ENCODE data around the gene PTPN14.

The PTPN14 gene

DNA sequence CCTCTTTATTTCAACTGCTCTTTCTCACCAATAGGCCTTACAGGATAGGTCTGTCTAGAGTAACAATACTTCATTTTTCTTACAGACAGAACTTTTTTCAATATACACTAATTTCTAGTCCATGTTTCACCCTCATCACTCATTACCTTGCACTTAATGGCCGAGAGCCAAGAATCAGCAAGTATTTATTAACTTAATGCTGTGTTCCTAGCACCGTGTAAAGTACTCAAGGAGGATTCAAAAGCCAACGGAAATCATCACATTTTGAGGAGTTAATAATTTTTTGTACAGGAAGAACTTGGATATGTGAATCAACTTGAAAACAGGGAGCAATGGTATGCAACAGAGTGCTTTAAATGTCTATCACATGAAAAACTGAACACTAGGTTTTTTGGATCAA is 102.0 kb downstream of the PTPN14 start:
- no peak for TF ChIP-seq ZFX (IDR thresholded peaks at IDR 0.05; ENCODE audit: borderline replicate concordance)
- TF ChIP-seq, protein P1, sequence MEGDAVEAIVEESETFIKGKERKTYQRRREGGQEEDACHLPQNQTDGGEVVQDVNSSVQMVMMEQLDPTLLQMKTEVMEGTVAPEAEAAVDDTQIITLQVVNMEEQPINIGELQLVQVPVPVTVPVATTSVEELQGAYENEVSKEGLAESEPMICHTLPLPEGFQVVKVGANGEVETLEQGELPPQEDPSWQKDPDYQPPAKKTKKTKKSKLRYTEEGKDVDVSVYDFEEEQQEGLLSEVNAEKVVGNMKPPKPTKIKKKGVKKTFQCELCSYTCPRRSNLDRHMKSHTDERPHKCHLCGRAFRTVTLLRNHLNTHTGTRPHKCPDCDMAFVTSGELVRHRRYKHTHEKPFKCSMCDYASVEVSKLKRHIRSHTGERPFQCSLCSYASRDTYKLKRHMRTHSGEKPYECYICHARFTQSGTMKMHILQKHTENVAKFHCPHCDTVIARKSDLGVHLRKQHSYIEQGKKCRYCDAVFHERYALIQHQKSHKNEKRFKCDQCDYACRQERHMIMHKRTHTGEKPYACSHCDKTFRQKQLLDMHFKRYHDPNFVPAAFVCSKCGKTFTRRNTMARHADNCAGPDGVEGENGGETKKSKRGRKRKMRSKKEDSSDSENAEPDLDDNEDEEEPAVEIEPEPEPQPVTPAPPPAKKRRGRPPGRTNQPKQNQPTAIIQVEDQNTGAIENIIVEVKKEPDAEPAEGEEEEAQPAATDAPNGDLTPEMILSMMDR (IDR thresholded peaks at IDR 0.05) = no peak
- H3K27ac ChIP-seq = no peak overlapping the region

DNA sequence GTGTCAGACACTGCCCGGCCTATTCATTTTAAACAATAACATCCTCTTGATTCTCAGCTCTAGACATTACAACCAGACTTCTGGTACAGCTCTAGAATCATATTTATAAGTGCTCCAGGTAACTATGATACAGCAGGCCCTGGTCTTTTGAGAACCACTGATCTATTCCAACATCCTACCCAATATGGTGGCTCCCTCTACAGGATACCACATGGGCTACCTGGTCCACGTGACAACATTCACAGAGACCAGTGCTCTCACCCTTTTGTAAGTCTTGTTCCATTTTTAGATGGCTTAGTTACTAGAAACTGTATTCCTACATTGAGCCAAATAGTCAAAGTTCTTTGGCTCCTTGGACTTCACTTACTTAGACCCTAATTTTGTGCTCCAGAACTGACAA is 102.9 kb downstream of the PTPN14 start:
- TF ChIP-seq ZFX (IDR thresholded peaks at IDR 0.05; ENCODE audit: borderline replicate concordance) = no peak
- TF ChIP-seq, protein P1 (IDR thresholded peaks at IDR 0.05) = no peak
- no peak overlapping the region for H3K27ac ChIP-seq

DNA sequence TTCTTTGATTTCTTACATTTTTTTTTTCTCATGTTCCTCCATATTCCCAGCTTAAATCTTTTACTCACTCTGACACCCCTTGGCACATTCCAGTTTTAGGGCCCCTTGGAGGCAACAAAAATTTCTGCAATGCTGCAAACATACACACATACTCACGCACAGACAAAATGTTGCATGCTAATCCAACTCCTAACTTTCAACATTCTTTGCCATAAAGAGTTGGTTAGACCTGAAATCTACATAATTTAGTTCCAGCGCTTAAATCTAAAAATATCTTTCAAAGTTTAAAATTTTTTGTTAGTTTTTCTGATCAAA is 103.9 kb downstream of the PTPN14 start:
- TF ChIP-seq ZFX (IDR thresholded peaks at IDR 0.05; ENCODE audit: borderline replicate concordance) = no peak
- TF ChIP-seq, protein P1 (IDR thresholded peaks at IDR 0.05) = no peak
- H3K27ac ChIP-seq = no peak overlapping the region

DNA sequence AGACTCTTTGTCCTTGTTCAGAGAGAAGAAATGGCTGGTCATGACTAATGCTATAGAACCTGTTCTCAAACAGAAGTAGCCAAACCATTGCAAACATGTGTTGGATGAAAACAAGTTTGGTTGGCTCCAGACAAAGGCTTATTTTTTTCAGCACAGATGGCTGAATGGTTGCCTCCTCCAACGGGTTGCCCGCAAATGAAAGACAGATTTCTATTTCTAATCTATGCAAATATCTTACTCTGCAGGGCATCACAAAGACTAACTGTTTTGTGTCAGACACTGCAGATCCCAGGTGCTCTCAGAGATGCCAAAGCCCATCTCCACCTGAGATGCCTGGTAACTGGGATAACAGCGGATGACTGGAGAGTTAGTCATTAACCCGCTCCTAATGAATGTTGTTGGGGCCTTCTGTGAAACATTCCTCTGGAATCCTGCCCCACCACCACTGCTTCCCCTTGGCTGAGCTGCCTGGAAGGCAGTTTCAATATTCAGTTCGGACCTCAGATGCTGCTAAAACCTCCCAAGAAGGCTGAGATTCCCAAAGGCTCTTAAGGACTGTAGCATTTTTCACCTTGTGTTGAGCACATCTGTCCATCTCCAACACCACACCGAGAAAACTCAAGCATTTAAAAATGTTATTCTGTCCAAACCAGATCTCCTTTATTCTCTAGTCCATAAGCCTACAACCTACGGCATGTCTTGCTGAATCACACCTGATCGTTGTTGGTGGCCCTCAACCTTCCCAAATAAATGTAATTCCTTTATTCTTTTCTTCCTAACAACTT is 104.4 kb downstream of the PTPN14 start:
- no peak overlapping the region for H3K27ac ChIP-seq
- TF ChIP-seq, protein P1 (IDR thresholded peaks at IDR 0.05) = no peak

DNA sequence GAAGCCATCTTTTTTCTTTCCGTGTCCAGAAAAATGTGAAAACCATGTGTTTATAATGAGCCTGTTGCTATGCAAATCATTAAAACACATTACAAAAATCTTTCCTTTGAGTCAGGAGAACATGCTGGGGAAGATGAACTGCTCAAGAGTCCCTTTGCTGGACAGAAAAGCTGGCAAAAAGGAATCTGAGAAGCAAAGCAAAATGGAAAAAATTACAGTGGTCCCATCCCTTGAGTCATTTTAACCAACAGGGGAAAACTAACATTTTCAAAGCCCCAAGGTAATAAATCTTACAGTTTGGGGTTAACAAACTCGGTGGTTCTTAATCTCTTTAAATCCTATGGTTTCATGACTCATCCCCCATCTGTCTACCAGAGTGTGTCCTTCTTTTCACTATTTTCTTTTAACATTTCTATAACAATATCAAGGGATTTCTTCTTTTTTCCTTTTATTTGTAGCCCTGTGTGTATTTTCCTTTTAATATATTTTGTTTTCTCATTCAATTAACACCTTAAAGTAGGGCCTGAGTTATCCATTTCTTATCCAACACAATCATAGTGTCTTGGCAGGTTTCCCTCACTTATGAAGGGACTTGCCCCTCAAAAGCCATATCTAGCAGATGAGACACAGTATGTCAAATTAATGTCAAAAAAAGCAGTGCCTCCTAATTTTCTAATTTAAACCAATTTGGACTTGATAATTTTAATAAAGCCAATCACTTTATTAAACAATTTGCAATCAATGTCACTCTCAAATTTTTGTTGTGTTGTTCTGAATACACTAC is 105.4 kb downstream of the PTPN14 start:
- TF ChIP-seq, protein P1 (IDR thresholded peaks at IDR 0.05) = no peak
- TF ChIP-seq ZFX (IDR thresholded peaks at IDR 0.05; ENCODE audit: borderline replicate concordance) = no peak
- no peak overlapping the region for H3K27ac ChIP-seq

DNA sequence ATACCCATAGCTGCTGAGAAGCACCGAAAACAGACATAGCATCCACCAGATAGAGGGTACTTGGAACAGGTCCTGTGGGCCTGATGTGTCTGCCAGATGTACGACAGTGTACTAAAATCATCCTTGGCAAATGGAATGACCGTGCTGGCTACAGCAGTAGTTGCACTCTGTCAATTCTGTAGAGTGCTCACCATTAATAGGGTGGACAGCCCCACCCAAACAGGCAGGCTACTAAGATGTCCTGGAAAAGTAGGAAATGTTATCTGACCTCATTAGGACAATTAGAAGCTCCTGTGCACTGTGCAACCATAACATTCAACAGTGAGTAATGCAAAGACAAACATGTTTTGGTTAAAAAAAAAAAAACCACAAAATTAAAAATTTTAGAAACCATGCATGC is 106.2 kb downstream of the PTPN14 start:
- TF ChIP-seq, protein P1 (IDR thresholded peaks at IDR 0.05) = no peak
- TF ChIP-seq ZFX (IDR thresholded peaks at IDR 0.05; ENCODE audit: borderline replicate concordance) = no peak
- H3K27ac ChIP-seq = no peak overlapping the region

Measured in 22Rv1 (cell line).